ENCODE data around the gene ADRB1.

Gene ADRB1

DNA sequence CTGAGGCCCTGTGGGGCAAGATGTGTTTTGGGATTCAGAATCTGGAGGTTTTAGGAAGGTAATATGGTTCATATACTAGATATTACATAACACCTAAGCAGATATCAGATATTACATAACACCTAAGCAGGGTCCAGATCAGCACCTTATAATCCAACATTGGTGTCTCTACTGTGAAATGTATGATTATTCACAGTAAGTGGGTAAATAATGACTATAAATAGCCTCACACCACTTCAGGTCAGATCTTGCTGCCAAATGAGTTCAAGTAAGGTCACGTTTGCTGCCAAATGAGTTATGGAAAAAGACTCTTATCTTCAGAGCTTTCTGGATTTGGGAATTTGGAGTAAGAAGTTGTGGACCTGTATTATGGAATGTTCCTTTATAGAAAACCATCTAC is 14.6 kb downstream of the ADRB1 start:
- DNase-seq = no peak

DNA sequence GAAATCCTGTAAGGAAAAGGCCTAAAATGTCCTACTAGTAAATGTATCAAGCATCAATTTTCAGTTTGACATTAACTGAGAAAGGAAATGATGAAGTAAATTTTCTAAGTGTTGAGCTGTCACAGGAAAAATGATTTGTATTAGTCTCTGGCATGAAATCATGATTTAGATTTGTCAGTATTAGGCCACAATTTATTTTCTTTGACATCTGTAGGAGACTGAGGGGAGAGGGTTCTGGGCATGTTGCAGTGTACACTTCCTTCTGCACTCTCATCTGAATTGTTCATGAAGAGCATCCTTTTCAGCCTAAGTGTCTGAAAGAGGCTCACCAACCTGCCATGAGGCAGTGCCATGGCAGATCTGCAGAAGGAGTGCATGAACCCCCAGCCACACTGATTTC is 15.9 kb downstream of the ADRB1 start:
- no peak for DNase-seq

DNA sequence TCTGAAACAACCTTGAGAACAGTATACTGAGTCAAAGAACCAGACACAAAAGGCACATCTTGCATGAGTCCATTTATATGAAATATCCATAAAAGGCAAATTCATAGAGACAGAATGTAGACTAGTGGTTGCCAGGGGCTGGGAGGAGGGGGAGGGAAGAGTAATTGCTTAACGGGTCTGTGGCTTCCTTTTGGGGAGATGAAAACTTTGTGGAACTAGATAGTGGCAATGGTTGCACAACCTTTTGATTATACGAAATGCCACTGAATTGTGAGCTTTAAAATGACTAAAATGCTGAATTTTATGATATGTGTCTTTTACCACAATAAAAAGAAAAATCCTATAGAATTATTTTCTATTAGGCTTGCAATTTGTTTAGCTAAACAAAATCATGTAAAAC is 16.8 kb downstream of the ADRB1 start:
- no peak for DNase-seq

DNA sequence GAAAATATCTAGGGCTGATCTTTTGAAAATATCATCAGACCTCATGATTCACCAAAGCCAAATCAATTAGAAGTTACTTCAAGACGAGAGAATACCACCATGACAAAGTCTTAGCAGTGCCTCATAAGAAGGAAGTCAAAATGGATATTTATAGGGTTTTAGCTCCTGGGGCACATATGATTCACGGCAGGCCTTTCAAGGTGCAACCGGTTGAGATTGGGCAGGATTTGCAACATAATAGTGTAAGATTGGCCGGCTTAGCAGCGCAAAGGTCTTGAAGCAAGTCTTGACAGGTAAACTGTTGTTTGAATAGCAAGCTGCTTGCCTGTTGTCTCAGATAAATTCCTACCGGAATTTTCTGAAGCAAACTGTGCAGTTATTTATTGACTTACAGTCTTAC is 17.5 kb downstream of the ADRB1 start:
- no peak for DNase-seq

DNA sequence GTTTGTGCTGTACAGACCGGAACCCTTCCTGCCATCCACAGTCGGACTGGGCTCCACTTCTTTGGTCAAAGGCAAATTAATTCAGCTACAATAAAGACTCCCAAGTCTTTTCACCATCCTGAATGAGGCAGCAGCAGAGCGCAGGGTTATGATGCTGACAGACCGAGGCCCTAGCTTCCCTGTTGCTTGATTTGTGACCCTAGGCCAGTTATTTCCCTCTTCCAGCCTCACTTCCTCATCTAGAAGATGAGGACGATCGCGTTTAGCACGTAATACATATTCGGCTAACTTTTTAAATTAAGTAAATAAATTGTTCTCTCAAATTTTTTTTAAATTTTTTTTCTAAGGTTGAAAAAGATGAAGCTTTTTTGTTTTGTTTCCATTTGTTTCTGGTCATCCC is 18.1 kb downstream of the ADRB1 start:
- no peak for DNase-seq

DNA sequence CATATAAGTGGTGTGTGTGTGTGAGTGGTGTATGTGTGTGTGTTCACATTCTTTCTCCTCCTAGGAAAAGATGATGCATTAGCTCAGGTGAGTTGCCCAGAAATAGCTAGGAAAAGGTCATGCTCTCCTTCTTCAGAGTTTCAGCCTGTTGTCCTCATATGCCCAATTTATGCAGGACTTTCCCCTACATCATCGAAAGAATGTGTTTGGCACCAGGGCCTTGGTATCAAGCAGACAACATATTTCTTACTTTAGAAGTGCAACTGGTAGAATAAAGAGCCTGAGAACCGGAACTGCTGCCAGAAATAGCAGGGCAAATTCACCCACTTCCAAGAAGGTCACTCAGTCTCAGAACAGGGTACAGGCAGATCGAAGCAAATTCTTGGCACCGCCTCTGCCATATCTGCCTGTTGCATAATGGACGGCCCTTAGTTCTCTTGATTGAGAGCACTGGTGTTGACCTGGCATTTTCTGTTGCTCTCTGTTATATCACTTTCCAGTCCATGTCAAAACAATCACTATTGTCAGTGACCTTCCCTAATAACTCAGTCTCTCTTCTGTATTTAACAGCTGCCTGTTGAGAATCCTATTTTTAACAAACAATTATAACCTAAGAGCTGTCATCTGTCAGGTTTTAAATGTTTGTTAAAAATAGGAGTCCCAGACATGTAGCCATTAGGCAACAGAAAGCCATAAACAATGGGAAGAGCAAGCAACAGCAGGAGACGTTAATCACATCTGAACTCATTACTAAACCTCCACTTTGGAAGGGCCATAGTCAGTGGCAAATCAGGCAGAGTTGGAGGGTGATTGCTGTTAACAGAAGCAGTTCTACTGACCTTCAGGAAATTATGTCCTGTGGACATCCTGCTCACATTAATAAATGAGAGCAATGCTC is 20.7 kb downstream of the ADRB1 start:
- DNase-seq = no peak

DNA sequence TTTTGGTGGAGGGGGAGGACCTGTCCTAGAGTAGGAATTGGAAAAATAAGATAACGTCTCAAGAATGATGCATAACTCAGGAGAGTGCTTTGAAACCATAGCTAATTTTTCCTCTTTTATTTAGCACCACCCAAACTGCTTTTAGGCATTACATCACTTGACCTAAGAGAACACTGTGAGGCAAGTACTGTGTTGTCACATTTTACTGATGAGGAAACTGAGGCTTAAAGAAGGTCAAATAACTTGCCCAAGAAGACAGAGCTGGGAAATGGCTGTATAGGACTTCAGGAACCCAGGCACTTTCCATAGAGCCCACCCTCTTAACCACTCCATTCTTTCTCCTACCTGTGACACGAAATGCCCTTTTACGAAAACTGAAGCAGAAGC is 21.4 kb downstream of the ADRB1 start:
- DNase-seq = no peak

DNA sequence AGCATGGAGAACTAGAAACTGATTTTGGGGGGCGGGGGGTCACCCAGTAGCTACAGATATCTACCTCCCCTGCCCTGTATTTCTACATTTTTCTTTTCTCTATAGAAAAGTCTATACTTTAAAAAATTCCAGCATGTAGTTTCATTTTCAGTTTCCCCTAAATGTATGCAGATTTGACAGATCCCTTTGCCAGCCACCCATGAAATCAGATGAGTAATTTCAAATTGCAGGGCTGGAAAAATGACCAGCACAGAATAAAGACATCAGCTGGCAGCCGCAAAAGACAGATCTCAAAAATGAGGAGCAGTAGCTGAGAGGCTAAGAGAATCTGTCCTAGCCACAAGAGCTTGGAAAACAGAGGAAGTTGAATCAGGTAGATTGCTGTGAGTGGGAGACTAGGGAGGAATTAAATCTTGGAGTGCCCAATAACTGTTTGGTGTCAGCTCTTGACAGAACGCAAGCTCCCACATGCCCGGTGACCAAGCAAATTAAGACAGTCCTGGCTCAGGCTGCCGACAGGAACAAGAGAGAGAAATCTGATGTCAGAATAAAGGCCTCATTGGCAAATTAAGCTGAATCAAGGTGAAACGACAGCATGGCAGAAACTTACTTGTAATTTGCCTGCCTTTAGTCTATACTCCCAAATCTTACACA is 24.5 kb downstream of the ADRB1 start:
- peak; percentile 24 for DNase-seq

DNA sequence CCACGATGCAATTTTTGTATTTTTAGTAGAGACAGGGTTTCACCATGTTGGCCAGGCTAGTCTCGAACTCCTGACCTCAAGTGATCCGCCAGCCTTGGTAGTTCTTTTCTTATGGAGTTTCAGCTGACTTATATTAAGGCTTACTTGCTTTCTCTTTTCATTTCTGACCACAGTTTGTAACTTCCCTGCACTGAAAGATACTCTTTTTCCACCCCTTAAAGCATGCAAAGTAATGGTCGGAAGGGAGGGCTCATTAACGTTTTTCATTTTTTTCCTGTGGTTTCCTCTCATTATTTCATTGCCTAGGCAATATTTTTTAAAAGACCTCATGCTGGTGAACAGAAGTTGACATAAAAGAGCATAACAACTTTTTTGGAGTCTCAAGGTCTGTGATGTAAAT is 27.0 kb downstream of the ADRB1 start:
- no peak for DNase-seq

DNA sequence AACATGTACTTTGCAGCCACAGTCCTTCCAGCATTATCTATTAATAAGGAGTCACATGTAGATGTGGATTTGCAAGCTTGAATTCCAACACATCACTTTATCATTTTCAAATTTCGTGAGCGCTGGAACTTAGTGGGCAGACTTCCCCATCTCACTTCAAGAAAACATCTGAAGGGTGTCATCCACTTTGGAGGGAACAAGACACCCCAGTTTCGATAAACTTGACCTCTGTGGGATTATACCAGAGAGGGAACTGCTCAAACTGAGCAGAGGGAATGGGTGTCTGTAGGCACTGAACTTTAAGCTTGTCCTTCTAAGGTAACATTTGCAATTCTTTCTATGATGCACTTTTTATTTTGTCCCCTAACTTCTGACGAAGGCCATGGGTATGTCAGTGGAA is 27.5 kb downstream of the ADRB1 start:
- no peak for DNase-seq

DNA sequence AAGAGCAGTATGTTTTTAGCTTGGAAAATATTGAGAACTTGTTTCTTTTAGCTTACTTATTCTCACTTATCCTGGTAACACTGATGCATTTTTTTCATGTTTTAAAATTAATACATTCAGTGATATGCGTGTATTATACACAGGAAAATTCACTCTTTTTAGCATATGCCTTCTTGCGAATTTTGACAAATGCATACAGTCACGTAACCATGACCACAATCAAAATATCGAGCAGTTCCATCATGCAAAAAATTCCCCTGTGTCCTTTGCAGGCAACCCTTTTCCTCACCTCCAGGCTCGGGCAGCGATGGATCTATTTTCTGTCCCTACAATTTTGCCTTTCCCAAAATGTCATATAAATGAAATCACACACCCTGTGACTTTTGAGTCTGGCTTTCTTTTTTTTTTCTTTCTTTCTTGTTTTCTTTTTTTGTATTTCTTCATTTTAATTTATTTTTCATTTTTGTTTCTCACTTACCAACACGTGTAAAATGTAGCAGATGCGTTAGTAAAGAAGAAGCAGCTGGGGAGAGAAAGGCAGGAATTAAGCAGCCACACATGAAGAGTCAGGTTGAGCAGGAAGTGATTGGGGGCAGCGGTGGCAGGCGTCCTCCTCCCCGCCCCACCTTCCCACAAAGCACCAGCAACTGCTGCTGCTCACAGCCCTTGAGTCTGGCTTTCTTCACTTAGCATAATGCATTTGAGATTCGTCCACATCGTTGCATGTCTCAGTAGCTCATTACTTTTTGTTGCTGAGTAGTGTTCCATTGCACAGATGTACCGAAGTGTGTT is 29.9 kb downstream of the ADRB1 start:
- DNase-seq = no peak

DNA sequence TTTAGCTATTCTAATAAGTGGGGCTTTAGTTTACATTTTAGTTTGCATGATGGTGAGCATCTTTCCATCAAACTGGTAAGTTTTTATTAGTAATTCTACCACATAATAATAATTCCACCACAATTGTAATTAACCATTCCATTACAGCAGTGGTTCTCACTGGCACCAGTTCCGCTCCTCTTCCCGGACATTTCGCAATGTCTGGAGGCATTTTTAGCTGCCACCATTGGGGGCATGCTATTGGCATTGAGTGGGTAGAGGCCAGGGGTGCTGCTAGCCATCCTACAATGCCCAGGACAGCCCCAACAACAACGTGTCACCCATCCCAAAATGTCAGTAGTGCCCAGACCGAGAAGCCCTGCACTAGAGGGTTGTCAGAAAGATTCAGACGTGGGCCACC is 31.4 kb downstream of the ADRB1 start:
- DNase-seq = no peak

DNA sequence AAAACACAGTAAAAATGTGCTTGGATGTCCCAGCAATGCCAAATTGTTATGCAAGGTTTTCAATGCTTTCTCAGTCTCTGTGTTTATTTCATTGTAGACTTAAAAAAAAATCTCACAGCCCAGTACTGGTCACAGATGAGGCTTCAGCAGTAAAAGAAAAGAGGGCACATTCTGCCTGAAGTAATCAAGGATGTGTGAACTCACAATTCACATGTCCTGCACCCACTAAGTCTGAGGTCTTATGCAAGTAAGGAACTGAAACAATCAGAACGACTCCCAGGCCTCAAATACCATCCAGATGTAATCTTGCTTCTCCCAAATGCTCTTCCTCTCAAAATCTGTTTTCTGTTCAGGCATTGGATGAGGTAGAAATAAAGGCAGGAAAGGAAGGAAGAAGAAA is 33.7 kb downstream of the ADRB1 start:
- no peak for DNase-seq

DNA sequence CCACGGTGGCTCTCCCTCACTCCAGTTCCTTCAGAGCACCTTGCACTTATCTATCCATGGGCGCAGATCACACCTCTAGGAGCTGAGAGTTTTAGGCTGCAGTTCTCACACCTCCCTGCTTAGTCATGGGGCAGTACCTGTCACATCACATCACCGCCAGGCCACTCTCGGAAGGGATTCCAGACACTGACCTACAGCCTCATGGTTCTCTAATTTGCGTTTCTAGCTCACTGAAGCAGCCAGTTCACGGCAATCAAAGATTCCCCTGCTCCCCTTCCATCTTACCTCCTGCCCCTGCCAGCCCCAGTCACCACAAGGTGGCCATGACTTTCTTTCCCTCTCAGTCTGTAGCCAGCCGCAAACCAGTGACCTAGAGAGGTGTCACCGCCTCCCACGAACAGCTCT is 34.2 kb downstream of the ADRB1 start:
- no peak for DNase-seq

DNA sequence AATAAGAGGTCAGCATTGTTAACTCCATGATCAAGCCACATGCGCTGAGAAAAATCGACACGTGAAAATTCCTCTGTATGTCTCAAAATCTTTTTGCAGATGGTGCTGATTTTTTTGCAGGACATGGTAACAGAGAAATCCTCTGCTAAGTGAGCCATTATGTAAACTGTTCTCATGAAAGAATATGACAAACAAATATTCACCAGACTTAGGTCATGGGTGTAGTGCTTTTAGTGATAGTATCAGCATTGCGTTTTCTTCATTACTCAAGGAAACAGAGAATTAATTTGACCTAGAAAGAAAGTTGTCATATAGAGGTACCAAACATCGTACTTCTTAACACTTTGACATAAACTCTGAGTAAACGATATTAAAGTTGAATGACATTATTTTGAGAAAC is 34.7 kb downstream of the ADRB1 start:
- no peak for DNase-seq

DNA sequence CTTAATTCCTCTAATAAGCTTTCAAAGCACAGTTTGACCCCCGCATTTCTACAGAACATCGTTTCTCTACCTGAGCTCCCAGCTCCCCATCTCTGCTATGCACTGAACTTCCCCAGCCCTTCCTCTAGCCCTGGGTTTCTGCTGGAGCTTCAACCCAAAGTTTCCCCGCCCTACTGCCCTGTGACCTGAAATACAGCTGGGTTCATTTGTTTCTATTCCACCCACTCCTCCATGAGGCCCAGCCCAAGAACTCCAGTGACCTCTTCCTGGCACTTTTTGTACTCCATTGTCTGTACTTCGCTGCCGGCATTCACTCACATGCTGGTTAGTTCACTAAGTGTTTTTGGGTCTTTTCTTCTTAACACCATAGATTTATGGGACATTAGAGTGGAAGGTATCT is 35.8 kb downstream of the ADRB1 start:
- no peak for DNase-seq

DNA sequence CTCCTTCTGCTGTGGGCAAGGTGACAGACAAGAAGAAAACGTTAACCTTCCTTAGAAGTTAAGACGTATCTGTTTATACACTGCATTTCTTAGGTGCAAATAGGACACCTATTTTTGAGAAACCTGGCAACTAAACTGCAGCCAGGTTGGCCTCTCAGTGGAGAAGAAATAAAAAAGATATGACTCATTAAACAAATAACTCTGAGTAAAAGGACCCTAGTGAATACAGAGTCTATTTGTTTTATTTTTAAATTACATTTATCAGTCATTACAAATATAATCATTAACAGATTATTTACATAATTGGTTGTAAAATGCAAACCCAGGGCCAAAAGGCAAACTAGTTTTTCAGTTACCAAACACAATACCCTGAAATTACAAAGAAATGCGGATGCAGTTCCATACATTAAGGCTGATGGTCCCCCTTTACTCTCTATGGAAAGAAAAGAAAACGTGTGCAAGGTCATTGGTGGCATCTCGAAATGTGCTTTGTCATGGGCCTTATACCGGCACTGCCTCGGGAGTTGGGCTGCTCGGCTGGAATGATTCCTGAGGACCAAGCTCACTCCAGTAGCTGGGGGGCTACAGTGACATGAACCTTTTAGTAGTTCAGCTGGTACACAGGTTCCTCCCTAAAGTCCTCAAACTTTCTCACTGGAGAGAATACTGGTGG is 38.4 kb downstream of the ADRB1 start:
- DNase-seq = no peak

DNA sequence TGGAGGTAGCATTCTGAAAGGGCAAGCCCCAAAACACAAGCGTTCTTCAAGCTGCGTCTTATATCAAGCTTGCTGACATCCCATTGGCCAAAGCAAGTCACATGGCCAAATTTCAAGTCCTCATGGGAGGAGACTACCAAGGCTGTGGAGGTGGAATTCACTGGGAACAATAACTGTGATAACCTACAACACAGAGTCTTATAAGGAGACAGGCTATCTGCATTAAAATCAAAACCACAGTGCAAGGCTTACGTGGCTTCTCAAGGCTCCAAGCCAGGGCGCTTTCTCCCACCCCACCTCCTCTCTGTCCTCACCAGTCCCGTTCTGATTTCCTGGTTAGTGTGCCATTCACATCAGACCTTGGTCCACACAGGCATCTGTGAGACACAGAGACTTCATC is 39.4 kb downstream of the ADRB1 start:
- DNase-seq = no peak

DNA sequence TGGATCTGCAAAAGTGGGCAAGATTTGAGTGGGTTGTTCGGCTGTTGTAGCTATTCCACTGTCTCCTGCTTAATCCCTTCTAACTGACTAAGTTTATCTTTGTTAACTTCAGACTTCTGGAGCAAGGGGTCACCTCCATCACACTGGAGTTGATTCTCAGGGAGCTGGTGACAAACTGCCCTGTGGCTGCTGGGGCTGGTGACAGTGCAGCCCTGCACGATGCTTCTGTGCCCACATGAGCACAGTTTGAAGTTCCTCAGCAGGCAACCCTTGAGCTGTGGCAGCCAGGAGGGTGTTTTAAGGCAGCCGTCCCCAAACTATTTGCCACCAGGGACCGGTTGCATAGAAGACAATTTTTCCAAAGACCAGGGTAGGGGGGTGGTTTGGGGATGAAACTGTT is 40.5 kb downstream of the ADRB1 start:
- no peak for DNase-seq

DNA sequence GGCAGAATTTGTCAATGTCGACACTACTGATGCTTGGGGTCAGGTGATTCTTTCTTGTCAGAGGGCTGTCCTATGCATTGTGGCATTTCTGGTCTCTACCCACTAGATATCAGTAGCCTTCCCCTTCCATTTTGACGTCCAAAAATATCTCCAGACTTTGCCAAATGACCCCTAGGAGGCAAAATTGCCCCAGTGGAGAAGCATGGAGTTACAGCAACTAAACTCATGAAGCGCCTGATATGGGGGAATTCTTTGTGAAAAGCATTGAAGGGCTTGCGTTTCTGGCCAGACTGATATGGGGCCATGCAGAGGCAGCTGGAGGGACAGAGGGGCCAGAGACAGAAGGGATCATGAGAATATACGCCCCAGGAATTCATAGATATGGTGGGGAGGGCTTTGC is 43.6 kb downstream of the ADRB1 start:
- no peak for DNase-seq

DNA sequence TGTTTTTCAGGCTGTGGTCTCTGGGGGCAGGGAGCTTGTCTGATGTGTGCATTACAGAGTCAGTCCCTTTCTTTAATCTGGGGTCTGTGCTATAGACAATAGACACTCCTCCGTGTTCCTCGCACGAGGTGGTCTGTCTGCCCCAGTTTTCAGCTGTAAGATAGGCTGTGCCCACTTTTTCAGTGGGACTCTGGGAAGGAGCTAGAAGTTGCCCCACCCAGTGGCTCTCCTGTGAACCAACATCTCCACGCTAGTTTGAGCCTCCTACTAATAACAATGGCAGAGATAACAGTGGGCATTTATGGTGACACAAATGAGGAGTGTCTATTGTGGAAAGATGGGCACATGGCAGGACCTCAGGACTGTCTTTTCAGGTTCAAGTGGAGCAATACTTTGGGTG is 44.0 kb downstream of the ADRB1 start:
- no peak for DNase-seq

DNA sequence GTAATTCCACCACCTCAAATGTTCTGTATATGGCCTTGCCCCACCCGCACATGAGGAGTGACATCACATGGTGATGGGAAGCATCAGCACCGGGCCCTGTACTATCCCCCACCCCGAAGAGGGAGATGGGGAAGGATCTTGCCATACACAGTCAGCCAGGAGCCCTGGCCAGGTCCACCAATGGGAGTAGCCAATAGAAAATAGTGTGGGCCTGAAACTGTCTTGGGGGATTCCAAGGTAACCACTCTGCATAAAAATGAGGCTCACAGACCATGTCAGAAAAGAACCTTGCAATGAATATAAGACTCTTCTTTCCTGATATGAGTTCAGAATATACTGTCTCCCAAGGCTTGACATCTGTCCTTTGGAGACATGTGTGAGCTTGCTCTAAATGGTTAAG is 51.1 kb downstream of the ADRB1 start:
- no peak for DNase-seq
